ENCODE measurements around the gene FDXACB1. TPM values are rescaled to one million over a fixed set of nuclear protein-coding genes. Genes with fewer than 3 reads are reported as not detected.

Gene FDXACB1
- total and polyA plus RNA-seq, 2 donors (not counting 3 experiments of a cell fraction or from before 2014, with no cell fraction given): 1.1 to 1.4 TPM

DNA sequence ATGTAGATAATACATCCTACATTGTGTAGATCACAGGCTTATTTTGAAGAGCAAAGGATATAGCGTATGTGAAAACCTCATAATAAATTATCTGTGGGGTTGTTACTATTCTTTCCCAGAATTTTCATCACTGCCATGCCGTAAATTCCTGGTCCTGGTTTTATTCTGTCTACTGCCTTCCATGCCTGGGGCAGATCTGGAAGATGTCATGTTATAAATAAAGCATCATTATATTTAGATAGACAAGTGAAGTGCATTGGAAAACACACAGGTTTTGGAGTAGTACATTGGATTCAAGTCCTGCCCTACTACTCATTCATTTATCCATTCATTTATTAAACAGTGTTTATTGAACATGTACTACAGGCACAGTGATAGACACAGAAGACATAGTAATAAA lies 41.9 kb upstream of the FDXACB1 start:
- FAIRE-seq: no peak
- no peak overlapping the region for H3K4me2 ChIP-seq (ENCODE audit: insufficient read depth, low read length)
- intact Hi-C loops (cut with micrococcal nuclease) (no loop called here), dilution Hi-C loops (cut with MboI; ENCODE audit: extremely low pct_ligation_motif_present, low sequenced_read_pairs) (no loop called here)
- DNase-seq (ENCODE audit: low read depth, low spot score): no peak
- POLR2A ChIA-PET: no interaction called here
- peaks cover 17% of the 10 kb centered on the region for H3K4me1 ChIP-seq (ENCODE audit: control insufficient read depth, extremely low read depth, insufficient read depth, low read length)
- TF ChIP-seq POLR2AphosphoS5 (IDR thresholded peaks at IDR 0.05; ENCODE audit: insufficient read depth, low read depth, low read length) (no peak), JUN (IDR thresholded peaks at IDR 0.05; ENCODE audit: borderline replicate concordance, insufficient read depth, insufficient read length, low read depth) (no peak), MYC (IDR thresholded peaks at IDR 0.05; ENCODE audit: low read depth, low read length) (no peak), FOS (IDR thresholded peaks at IDR 0.05; ENCODE audit: borderline replicate concordance, insufficient read depth, low read length) (no peak), EZH2 (IDR thresholded peaks at IDR 0.05; ENCODE audit: borderline replicate concordance, low read depth, low read length, severe bottlenecking) (no peak), POLR2A (IDR thresholded peaks at IDR 0.05; ENCODE audit: low read depth, low read length) (no peak)
- TF ChIP-seq, protein P1, sequence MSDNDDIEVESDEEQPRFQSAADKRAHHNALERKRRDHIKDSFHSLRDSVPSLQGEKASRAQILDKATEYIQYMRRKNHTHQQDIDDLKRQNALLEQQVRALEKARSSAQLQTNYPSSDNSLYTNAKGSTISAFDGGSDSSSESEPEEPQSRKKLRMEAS (IDR thresholded peaks at IDR 0.05; ENCODE audit: insufficient read depth, insufficient read length): no peak
- TF ChIP-seq, protein P2, sequence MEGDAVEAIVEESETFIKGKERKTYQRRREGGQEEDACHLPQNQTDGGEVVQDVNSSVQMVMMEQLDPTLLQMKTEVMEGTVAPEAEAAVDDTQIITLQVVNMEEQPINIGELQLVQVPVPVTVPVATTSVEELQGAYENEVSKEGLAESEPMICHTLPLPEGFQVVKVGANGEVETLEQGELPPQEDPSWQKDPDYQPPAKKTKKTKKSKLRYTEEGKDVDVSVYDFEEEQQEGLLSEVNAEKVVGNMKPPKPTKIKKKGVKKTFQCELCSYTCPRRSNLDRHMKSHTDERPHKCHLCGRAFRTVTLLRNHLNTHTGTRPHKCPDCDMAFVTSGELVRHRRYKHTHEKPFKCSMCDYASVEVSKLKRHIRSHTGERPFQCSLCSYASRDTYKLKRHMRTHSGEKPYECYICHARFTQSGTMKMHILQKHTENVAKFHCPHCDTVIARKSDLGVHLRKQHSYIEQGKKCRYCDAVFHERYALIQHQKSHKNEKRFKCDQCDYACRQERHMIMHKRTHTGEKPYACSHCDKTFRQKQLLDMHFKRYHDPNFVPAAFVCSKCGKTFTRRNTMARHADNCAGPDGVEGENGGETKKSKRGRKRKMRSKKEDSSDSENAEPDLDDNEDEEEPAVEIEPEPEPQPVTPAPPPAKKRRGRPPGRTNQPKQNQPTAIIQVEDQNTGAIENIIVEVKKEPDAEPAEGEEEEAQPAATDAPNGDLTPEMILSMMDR (IDR thresholded peaks at IDR 0.05; ENCODE audit: extremely low read depth in 1 of 2, insufficient read depth in 1 of 2, low read depth in 1 of 2, low read length in 2 of 2): no peak
- CTCF ChIA-PET: interaction anchor here (1.1 kb wide), 1 partner anchor 96 kb away, joined by 3 read pairs; no protein-coding TSS in a partner anchor
- H3K27me3 ChIP-seq (ENCODE audit: control insufficient read depth in 2 of 2, insufficient read depth in 2 of 2, low read length in 2 of 2): no peaks in the 10 kb centered on the region
- no peaks in the 10 kb centered on the region for H3K36me3 ChIP-seq (ENCODE audit: control insufficient read depth in 2 of 2, extremely low read depth in 1 of 2, insufficient read depth in 2 of 2, low read length in 2 of 2)
- no peaks in the 10 kb centered on the region for H4K20me1 ChIP-seq (replicated peaks; ENCODE audit: control insufficient read depth, extremely low read depth, insufficient read depth, low read length)
- no peaks in the 10 kb centered on the region for H3K9me3 ChIP-seq (replicated peaks; ENCODE audit: control insufficient read depth, insufficient read depth, low read length)
- no TSS peak for BruUV-seq (replicated peaks)
- H2AFZ ChIP-seq (ENCODE audit: low read depth, low read length): no peak overlapping the region
- H3K79me2 ChIP-seq (ENCODE audit: control insufficient read depth, insufficient read depth, low read length): no peaks in the 10 kb centered on the region
- no peaks in the 10 kb centered on the region for H3K9me1 ChIP-seq (replicated peaks; ENCODE audit: control insufficient read depth, extremely low read depth, insufficient read depth, low read length)
- H3K27ac ChIP-seq (ENCODE audit: insufficient read depth, low read depth, low read length): no peak overlapping the region
- no peak overlapping the region for H3K9ac ChIP-seq (replicated peaks; ENCODE audit: extremely low read depth, insufficient read depth, low read length)
- H3K4me3 ChIP-seq (replicated peaks in 1 of 3; ENCODE audit: insufficient read depth in 1 of 3, low read depth in 1 of 3, low read length in 3 of 3): no peak overlapping the region

Measured in endothelial cell of umbilical vein (primary cell).